PC-9 (cell line): ENCODE data around the gene CPO. TPM values are rescaled to one million over a fixed set of nuclear protein-coding genes. Genes with fewer than 3 reads are reported as not detected.

Source experiments
- BruUV-seq: library from RNA; stranded (reverse); fragments of 400-500 nt; replicated peaks from 2 replicates; lab custom pipeline; 2021; lab: Mats Ljungman, UMichigan
- CTCF ChIA-PET: fragments of 300-600 bp; sonication (Branson Sonifier 250); formaldehyde crosslinking; loops from one replicate; lab custom pipeline; 2022; ENCODE audit warnings: antibody characterized with exemption; lab: Charles Lee
- POLR2A ChIA-PET: fragments of 300-600 bp; sonication (Branson Sonifier 250); formaldehyde crosslinking; loops from one replicate; lab custom pipeline; 2022; ENCODE audit warnings: antibody characterized with exemption; ENCODE audit not compliant: unreplicated experiment; lab: Charles Lee
- DNase-seq, 2 experiments: peaks; one replicate each; pipeline versions ENCODE4 v3.0.0 to v3.0.0-alpha.2; 2015 to 2022; ENCODE audit warnings: mixed read lengths in 1 of 2
- H2AFZ ChIP-seq: fragments of 200-600 bp; sonication (generic); 2 replicates; pipeline ENCODE4 v1.8.1; 2017; ENCODE audit warnings: antibody characterized with exemption
- H3F3A ChIP-seq: fragments of 200-600 bp; sonication (generic); 2 replicates; pipeline ENCODE4 v1.8.1; 2017; ENCODE audit warnings: antibody characterized with exemption, mild to moderate bottlenecking, low read depth; ENCODE audit not compliant: insufficient read depth
- H3K27ac ChIP-seq: fragments of 200-600 bp; sonication (generic); 2 replicates; pipeline ENCODE4 v1.6.1; 2016; ENCODE audit warnings: mixed run types
- H3K27me3 ChIP-seq: fragments of 200-600 bp; sonication (generic); 2 replicates; pipeline ENCODE4 v1.6.1; 2016; ENCODE audit warnings: low read depth, mixed run types; ENCODE audit not compliant: insufficient read depth
- H3K36me3 ChIP-seq: fragments of 200-600 bp; sonication (generic); 2 replicates; pipeline ENCODE4 v1.6.1; 2016; ENCODE audit warnings: low read depth, mixed run types
- H3K4me1 ChIP-seq: fragments of 200-600 bp; sonication (generic); replicated peaks from 2 replicates; pipeline ENCODE4 v1.6.1; 2016; ENCODE audit warnings: mixed run types; ENCODE audit not compliant: insufficient read depth
- H3K4me2 ChIP-seq: fragments of 200-600 bp; sonication (generic); 2 replicates; pipeline ENCODE4 v1.6.1; 2017; ENCODE audit warnings: mixed run types
- H3K4me3 ChIP-seq: fragments of 200-600 bp; sonication (generic); 2 replicates; pipeline ENCODE4 v1.6.1; 2016; ENCODE audit warnings: mixed run types
- H3K79me2 ChIP-seq: fragments of 200-600 bp; sonication (generic); 2 replicates; pipeline ENCODE4 v1.6.1; 2017; ENCODE audit warnings: low read depth, mixed run types
- H3K9me2 ChIP-seq: fragments of 200-600 bp; sonication (generic); 2 replicates; pipeline ENCODE4 v1.8.1; 2017; ENCODE audit warnings: mild to moderate bottlenecking; ENCODE audit not compliant: insufficient read depth
- H3K9me3 ChIP-seq: fragments of 200-600 bp; sonication (generic); 2 replicates; pipeline ENCODE4 v1.8.1; 2016; ENCODE audit warnings: low read depth; ENCODE audit not compliant: insufficient read depth
- H4K20me1 ChIP-seq: fragments of 200-600 bp; sonication (generic); 2 replicates; pipeline ENCODE4 v1.8.1; 2017; ENCODE audit not compliant: insufficient read depth
- CTCF ChIP-seq: fragments of 200-600 bp; sonication (generic); conservative IDR thresholded peaks from 2 replicates; pipeline ENCODE4 v1.6.1; 2017; ENCODE audit warnings: mixed run types, antibody characterized with exemption, mild to moderate bottlenecking, moderate library complexity
- EZH2 ChIP-seq: fragments of 200-600 bp; sonication (generic); IDR thresholded peaks from 2 replicates; pipeline ENCODE4 v1.8.0; 2017; ENCODE audit warnings: antibody characterized with exemption, low read depth
- intact Hi-C: fragments of 100-400 bp; cut with micrococcal nuclease; formaldehyde crosslinking; loops from one replicate; pipeline ENCODE4 v1.10.0; 2022; ENCODE audit not compliant: unreplicated experiment
- total RNA-seq: library from RNA; stranded (reverse); gene quantifications from 2 replicates; pipeline ENCODE4 v1.2.3, GENCODE V29; 2021

CPO gene
- total RNA-seq, 1 experiment from 2014 or later: not detected

DNA sequence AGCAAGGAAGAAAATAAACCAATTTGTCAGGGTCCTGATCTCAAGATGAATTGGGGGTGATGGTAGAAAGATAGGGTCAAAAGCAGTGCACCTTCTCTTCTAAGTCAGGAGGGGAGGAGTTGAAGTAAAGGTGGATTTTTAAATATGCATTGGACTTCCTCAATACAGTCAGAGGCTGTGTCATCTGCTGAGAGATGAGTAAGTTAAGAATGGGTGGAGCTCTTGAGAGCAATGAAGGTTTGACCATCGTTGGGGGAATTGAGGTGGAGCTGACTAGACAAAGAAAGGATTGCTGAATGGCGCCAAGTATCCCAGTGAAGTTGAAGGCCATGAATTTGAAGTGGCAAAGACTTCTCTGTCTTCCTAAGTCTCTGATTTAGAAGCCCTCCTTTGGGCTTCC lies 18.4 kb upstream of the CPO start:
- no TSS peak for BruUV-seq
- Histone ChIP-seq H4K20me1 (no peaks in the 10 kb centered on the region), H3K4me2 (no peak overlapping the region), H3K27ac (no peak overlapping the region), H3K27me3 (no peaks in the 10 kb centered on the region), H2AFZ (no peak overlapping the region), H3K4me1 (no peaks in the 10 kb centered on the region), H3K9me3 (no peaks in the 10 kb centered on the region), H3K79me2 (no peaks in the 10 kb centered on the region), H3K4me3 (no peak overlapping the region), H3K36me3 (no peaks in the 10 kb centered on the region), H3F3A (no peaks in the 10 kb centered on the region), H3K9me2 (no peaks in the 10 kb centered on the region)
- intact Hi-C loops: no loop called here
- ChIA-PET CTCF (no interaction called here), POLR2A (interaction anchor here (0.6 kb wide), 1 partner anchor 288 kb away, joined by 4 read pairs; no protein-coding TSS in a partner anchor)
- TF ChIP-seq CTCF (no peak), EZH2 (no peak)
- DNase-seq: no peak

- Histone ChIP-seq H3K27ac (no peak overlapping the region), H2AFZ (no peak overlapping the region), H3K9me3 (no peaks in the 10 kb centered on the region), H4K20me1 (no peaks in the 10 kb centered on the region), H3F3A (no peaks in the 10 kb centered on the region), H3K4me1 (no peaks in the 10 kb centered on the region), H3K9me2 (no peaks in the 10 kb centered on the region), H3K4me2 (no peak overlapping the region), H3K36me3 (no peaks in the 10 kb centered on the region), H3K4me3 (no peak overlapping the region), H3K27me3 (no peaks in the 10 kb centered on the region), H3K79me2 (no peaks in the 10 kb centered on the region)
- intact Hi-C loops: no loop called here
- DNase-seq: no peak
- ChIA-PET CTCF (no interaction called here), POLR2A (no interaction called here)
- no TSS peak for BruUV-seq
- TF ChIP-seq EZH2 (no peak), CTCF (no peak)
Measured at GRCh38 chr2:206921529-206921928, 17.8 kb upstream of the CPO start.

DNA sequence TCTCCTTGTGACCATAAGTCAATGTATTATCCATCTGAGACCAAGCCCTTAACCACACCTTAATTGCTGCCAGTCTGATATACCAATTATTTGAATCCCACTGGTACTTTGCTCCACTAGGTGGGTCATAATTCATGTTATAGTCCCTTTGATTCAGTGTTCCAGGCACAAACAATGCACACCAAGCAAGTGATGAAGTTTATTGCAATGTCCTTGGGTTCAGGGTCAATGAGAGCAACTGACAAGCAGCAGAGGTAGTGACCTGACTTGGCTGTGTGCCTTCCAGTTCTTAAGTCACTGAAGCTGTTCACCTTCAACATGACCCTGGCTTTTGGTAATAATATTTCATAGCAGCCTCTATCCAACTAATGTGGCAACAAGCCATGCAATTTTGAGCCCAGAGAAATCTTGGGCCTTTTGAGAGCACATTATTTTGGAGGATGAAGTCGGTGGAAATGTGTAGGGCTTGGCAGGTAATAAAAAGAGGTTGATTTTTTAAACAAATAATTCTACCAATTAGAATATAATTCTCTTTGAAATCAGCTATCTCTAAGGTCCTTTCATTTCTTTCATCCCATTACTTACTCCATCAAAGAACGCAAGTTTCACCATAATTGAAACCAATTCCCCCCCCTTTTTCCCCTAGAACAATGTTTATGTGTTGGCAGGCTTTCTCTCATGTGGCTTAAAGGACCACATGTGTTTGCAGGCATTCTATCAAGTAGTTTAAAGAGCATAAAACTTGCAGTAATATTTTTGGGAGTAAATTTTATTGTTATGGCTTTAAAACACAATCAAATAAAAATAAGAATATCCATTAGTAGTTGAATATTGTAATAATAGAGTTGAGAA lies 3.1 kb upstream of the CPO start:
- TF ChIP-seq CTCF (no peak), EZH2 (no peak)
- no peaks in the 10 kb centered on the region for H3K27me3 ChIP-seq
- H3K79me2 ChIP-seq: no peaks in the 10 kb centered on the region
- H3K27ac ChIP-seq: no peak overlapping the region
- H4K20me1 ChIP-seq: no peaks in the 10 kb centered on the region
- ChIA-PET POLR2A (no interaction called here), CTCF (no interaction called here)
- DNase-seq: no peak
- H3K4me3 ChIP-seq: no peak overlapping the region
- intact Hi-C loops: no loop called here
- H3K4me1 ChIP-seq: no peaks in the 10 kb centered on the region
- H3K9me2 ChIP-seq: no peaks in the 10 kb centered on the region
- no peak overlapping the region for H2AFZ ChIP-seq
- H3F3A ChIP-seq: no peaks in the 10 kb centered on the region
- no peaks in the 10 kb centered on the region for H3K36me3 ChIP-seq
- no TSS peak for BruUV-seq
- H3K4me2 ChIP-seq: no peak overlapping the region
- no peaks in the 10 kb centered on the region; the same call in 1 of the 2 replicates for H3K9me3 ChIP-seq
